ENCODE results near the gene ROBO1. TPM values are rescaled to one million over a fixed set of nuclear protein-coding genes. Genes with fewer than 3 reads are reported as not detected.

ROBO1 gene
- total RNA-seq, 2 donors from 2014 or later: 7.6 to 19.7 TPM

DNA sequence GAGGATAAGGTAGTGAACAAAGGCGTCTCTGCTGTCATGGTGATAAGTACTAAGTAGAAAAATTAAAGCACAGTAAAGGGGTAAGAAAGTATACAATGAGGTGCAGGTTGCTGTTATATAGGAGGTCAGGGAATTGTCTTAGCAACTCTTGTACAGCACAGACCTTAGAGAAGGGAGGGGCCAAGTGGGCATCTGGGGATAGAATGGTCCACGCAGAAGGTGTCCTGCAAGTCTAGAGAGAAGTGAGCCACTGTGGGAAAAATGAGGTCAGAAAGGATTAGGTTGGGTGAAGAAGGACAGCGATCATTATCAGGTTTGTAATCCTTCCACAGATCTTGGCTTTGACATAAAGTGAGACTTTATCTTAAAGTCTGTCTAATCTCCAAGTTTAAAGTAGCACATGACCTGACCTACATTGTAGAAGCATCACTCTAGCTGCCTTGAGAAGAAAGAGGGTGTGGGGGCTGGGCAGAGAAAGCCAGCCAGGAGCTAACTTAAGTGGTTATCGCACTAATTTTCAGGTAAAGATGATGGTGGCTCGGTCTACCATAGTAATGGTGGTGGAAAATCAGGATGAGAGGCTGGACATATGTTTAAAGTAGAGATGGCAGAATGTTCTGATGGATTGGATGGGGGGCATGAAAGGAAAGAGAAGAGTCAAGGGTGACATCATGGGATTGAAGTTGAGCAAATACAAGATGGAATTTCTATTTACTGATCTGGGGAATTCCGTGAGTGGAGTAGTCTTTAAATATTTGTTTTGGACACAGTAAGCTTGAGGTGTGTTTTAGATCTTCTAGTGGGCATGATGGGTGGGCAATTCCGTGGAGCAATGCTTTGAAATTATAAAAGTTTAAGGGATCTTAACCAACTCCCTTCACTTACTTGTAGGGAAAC lies 919.2 kb downstream of the ROBO1 start:
- Histone ChIP-seq H3K36me3 (no peaks in the 10 kb centered on the region), H3K9me3 (no peaks in the 10 kb centered on the region), H3K4me3 (no peak overlapping the region), H3K27ac (no peak overlapping the region), H3K4me1 (no peaks in the 10 kb centered on the region), H3K27me3 (no peaks in the 10 kb centered on the region)
- TF ChIP-seq, protein P1, sequence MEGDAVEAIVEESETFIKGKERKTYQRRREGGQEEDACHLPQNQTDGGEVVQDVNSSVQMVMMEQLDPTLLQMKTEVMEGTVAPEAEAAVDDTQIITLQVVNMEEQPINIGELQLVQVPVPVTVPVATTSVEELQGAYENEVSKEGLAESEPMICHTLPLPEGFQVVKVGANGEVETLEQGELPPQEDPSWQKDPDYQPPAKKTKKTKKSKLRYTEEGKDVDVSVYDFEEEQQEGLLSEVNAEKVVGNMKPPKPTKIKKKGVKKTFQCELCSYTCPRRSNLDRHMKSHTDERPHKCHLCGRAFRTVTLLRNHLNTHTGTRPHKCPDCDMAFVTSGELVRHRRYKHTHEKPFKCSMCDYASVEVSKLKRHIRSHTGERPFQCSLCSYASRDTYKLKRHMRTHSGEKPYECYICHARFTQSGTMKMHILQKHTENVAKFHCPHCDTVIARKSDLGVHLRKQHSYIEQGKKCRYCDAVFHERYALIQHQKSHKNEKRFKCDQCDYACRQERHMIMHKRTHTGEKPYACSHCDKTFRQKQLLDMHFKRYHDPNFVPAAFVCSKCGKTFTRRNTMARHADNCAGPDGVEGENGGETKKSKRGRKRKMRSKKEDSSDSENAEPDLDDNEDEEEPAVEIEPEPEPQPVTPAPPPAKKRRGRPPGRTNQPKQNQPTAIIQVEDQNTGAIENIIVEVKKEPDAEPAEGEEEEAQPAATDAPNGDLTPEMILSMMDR (IDR thresholded peaks at IDR 0.05): no peak
- DNase-seq (ENCODE audit: low spot score): no peak

DNA sequence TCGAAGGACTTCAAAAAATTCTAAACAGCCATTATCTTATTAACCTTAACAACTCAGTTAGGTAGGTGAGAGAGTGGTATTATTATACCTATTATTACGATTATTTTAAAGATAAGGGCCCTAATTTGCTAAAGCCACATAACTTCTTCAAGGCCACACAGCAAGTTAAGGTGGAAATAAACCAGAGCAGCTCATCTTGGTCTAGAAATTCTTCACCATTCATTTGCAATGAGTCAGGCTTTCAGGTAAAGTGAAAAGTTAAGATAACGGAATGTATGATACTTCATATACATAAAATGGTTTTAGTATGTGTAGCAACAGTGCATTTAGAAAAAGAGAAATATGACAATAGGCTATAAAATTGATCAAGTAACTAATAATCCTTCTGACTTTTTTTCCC lies 920.2 kb downstream of the ROBO1 start:
- Histone ChIP-seq H3K36me3 (no peaks in the 10 kb centered on the region), H3K4me1 (no peaks in the 10 kb centered on the region), H3K27me3 (no peaks in the 10 kb centered on the region), H3K27ac (no peak overlapping the region), H3K9me3 (no peaks in the 10 kb centered on the region), H3K4me3 (no peak overlapping the region)
- TF ChIP-seq, protein P1 (IDR thresholded peaks at IDR 0.05): no peak
- DNase-seq (ENCODE audit: low spot score): no peak

DNA sequence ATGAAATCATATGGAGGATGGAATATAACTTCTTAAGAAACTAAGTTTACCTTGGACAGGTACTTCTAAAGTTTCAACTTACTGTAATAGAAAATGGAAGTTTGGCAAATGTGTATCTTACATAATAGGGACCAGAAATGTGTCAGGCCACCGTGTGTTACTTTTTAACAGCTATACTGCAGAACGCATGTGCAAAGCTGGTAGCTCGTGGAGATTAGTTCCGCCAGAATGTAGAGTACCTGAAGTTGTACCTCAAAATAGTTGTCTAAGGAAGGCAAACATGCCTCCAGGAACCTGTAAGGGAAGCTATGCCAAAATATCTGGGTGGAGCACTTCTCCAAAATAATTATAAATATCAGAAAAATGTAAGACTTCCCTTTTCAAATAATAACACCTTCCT lies 920.6 kb downstream of the ROBO1 start:
- no peaks in the 10 kb centered on the region for H3K9me3 ChIP-seq
- no peak overlapping the region for H3K27ac ChIP-seq
- no peak for DNase-seq (ENCODE audit: low spot score)
- TF ChIP-seq, protein P1 (IDR thresholded peaks at IDR 0.05): no peak
- no peaks in the 10 kb centered on the region for H3K4me1 ChIP-seq
- H3K36me3 ChIP-seq: no peaks in the 10 kb centered on the region
- H3K27me3 ChIP-seq: no peaks in the 10 kb centered on the region
- H3K4me3 ChIP-seq: no peak overlapping the region

DNA sequence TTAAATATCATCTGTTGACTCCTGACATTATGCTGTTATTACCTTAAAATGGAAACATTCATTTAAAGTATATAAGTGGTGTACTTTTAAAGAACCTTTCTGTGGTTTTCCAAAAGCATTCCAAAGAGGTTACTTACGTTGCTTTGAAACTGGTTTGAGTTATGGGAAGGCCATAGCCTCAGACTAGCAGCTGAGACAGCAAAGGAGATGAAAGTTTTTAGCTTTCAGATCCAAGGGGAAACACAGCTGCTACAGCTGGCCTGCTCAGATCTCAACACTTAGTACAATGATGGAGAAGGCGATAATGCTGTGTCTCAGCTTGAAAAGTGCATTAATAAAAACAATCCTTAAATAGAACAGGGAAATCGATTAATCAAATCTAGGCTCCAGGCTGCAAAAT lies 921.1 kb downstream of the ROBO1 start:
- no peaks in the 10 kb centered on the region for H3K27me3 ChIP-seq
- no peak overlapping the region for H3K27ac ChIP-seq

DNA sequence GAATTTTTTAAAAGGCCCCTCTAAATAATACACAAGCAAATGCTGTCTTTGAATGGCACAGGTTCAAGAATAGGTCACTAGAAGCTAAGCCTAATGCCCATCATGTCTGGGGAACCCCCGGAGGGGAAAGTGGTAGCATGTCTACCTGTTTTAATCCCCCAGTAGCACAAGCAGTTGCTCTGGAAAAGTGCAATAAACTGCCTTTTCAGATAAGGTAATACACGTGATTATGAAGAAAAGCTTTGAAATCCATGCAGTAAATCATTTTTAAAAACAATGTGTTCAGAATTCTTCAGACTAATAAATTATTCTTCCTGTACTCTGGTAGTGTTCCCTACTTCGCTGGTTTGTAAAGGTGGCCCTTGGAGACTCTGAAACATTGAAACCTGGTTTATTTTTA lies 922.2 kb downstream of the ROBO1 start:
- TF ChIP-seq, protein P1 (IDR thresholded peaks at IDR 0.05): no peak
- Histone ChIP-seq H3K4me1 (no peaks in the 10 kb centered on the region), H3K27me3 (no peaks in the 10 kb centered on the region), H3K9me3 (no peaks in the 10 kb centered on the region), H3K4me3 (no peak overlapping the region), H3K27ac (no peak overlapping the region), H3K36me3 (no peaks in the 10 kb centered on the region)
- DNase-seq (ENCODE audit: low spot score): no peak

More for the DNA sequence above, 921.1 kb downstream of the ROBO1 start:
- Histone ChIP-seq H3K4me1 (no peaks in the 10 kb centered on the region), H3K4me3 (no peak overlapping the region), H3K36me3 (no peaks in the 10 kb centered on the region), H3K9me3 (no peaks in the 10 kb centered on the region)
- no peak for DNase-seq (ENCODE audit: low spot score)
- TF ChIP-seq, protein P1 (IDR thresholded peaks at IDR 0.05): no peak

All from right atrium auricular region (tissue), 2 donors.